Raji (cell line): Measurements from ENCODE around the gene TMEM30B.

Experiments used
- POLR2A ChIP-seq: IDR thresholded peaks from 2 replicates; pipeline ENCODE4 v1.6.1; 2011; ENCODE audit warnings: low read depth, low read length, control low read depth; ENCODE audit not compliant: insufficient read depth

Gene TMEM30B

DNA sequence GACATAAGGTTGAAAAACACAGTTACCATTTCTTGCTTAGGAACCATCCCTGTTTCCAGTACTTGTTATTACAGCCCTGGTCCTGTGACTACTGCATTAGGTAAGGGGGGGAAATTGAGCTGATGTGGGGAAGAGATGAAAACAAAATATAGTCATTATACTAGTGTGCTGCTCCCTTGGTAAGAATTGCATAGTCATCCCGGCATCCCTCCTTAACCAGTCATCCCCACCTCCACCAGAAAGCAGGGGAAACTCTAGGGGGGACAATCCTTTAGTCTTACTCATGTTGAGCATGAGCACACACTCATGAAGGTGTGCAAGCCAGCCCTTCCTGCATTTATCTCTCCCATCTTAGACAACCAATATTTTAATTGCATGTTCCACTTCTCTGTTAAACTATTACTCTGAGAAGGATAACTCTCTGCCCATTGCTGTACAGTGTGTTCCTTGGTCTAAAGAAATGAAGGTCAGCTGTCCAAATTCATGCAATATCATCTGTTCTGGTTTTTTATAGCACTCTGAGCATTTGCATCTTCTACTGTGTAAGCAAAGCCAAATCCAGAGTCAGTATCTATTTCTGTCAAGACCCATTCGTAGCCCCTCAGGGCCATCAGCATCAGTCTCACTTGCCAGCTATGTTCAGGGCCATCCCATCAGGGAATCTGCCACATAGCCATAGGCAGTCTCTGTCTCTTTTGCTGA lies 46.8 kb downstream of the TMEM30B start:
- TF ChIP-seq POLR2A, result no peak

DNA sequence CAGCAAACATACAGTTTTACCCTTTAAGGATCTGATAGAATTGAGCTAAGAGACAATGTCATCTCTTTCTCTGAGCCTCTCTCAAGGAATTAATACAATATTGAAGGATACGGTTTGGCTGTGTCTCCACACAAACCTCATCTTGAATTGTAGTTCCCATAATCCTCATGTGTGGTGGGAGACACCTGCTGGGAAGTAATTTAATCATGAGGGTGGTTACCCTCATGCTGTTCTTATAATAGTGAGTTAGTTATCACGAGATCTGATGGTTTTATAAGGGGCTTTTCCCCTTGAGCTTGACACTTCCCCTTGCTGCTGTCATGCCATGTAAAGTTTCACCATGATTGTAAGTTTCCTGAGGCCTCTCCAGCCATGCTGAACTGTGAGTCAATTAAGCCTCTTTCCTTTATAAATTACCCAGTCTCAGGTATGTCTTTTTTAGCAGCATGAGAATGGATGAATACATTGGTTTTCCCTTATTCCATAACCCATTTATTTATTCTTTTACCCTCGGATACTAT lies 47.6 kb downstream of the TMEM30B start:
- no peak for TF ChIP-seq POLR2A

DNA sequence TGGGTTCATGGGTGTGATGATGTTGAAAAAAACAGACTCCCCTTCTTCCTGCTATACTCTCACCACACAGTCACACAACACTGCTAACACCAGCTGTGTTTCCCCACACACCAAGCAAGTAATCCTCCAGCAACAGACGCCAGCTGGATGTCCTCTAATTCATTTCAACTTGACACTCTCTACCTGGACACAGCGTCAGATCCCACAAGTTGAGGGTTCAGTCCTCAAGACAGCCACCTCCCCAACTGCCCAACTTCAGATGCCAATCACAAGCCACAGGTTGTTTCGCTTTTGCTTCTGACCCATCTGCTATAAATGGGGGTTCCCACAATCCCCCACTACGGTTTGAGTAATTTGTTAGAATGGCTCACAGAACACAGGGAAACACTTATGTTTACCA lies 49.3 kb downstream of the TMEM30B start:
- no peak for TF ChIP-seq POLR2A

DNA sequence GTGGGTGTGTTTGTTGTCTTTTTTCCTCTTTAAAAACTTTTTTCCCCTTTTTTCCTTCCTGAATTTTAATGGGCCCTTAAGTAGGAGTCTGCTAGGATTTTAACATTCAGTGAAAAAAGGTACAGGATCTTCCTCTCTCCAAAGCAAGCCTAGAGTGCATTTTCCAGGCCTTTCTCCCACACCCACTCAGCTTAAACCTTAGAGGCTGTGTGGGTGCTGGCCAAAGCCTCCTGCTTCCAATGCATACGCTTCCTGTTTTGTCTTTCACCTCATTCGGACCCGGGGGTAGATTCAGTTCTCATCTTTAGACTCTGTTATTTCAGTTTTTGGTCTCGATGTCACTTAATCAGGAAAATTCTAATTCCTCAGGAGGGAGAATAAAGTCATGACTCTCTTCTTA lies 51.2 kb downstream of the TMEM30B start:
- no peak for TF ChIP-seq POLR2A

- no peak for TF ChIP-seq POLR2A
Measured at GRCh38 chr14:61229475-61229888, 51.7 kb downstream of the TMEM30B start.

DNA sequence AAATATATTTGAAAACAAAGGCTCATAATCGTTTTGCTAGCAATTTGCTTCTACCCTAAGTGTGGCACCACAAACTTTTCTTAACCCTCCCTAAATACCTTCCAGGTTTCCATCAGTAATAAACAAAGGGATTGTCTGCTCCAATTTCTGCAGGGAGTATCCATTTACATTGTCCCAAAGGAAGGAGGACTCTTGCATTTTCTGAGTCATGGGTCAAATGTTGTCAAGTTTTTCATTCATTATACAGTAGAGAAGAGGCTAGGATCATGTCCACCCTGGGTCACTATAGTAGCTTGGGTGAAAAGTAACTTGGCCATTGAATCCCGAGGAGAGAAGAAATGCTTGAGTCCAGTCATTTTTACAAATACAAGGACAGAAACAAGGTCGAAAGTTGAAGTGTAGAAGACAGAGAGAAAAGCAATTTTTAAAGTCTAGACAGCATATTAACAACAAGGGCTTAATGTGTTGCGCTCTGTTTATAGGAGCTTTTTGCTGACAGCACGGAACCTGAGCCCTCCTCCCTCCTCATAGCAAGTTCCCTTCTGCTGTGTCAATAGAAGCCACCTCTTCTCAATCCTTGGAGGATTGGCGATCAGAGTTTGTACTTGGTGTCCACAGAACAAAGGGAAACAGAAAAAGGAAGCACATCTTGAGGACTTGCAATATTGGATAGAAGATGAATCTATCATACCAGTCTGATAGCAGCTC lies 53.1 kb downstream of the TMEM30B start:
- no peak for TF ChIP-seq POLR2A
